Right cardiac atrium (tissue), 5 donors: ENCODE data around the gene ARHGAP11A. TPM values are rescaled to one million over a fixed set of nuclear protein-coding genes. Genes with fewer than 3 reads are reported as not detected.

ENCODE experiments used
- ATAC-seq, 2 donors: fragments of 200-7000 bp; cut with Tn5 transposase; one replicate each; pipeline versions ENCODE4 v1.8.0 to v1.9.1; 2020; ENCODE audit warnings: moderate library complexity in 2 of 2, mild to moderate bottlenecking in 1 of 2
- DNase-seq, 3 donors: peaks; one replicate each; pipeline ENCODE4 v3.0.0-alpha.2; 2020
- H3K27ac ChIP-seq: one replicate; pipeline ENCODE4 v1.5.1; 2013; ENCODE audit warnings: mild to moderate bottlenecking, low read length, control low read depth, moderate library complexity
- H3K27me3 ChIP-seq: one replicate; pipeline ENCODE4 v1.6.1; 2013; ENCODE audit not compliant: control insufficient read depth, insufficient read depth
- H3K4me1 ChIP-seq: one replicate; pipeline ENCODE4 v1.6.1; 2013; ENCODE audit warnings: low read length; ENCODE audit not compliant: control insufficient read depth, insufficient read depth
- H3K4me3 ChIP-seq: one replicate; pipeline ENCODE4 v1.5.1; 2013; ENCODE audit warnings: low read length, control low read depth
- H3K9me3 ChIP-seq: one replicate; pipeline ENCODE4 v1.6.1; 2013; ENCODE audit warnings: low read length; ENCODE audit not compliant: control insufficient read depth
- WGBS: extraction: QIAGEN DNeasy Blood & Tissue Kit; methylation state at CpG from one replicate; pipeline ENCODE4 v1.1.7; 2013; 5-methylcytosine and 5-hydroxymethylcytosine counted together
- intact Hi-C, 4 donors: fragments of 100-400 bp; cut with DNase I; formaldehyde crosslinking; loops; one replicate each; pipeline versions ENCODE4 v1.11.0 to v1.14.0; 2022 to 2023
- polyA plus RNA-seq: library from polyadenylated mRNA; stranded (reverse); fragments of 200-250 nt; gene quantifications from one replicate; pipeline ENCODE4 v1.2.3, GENCODE V29; 2013
- total RNA-seq, 4 donors: library from RNA; stranded (reverse); fragmentation: NEBNext Ultra II Directional; extraction: Animal tissue kit (Norgen Biotek cat#: 25700); gene quantifications; one replicate each; pipeline ENCODE4 v1.2.1, GENCODE V29; 2021
- donor health status: healthy with polysubstance abuse.
- donor health status: DM: no; HTN: yes; CAD: no.
- donor health status: DM: no; HTN: no; CAD: no.
- donor health status: DM: no; HTN: yes; CAD: no; lungs with severe emphysema.
- donor health status: DM: yes; HTN: yes; CAD: no.

Gene ARHGAP11A
- total and polyA plus RNA-seq, 5 donors, result 0.54 to 3.3 (median 2.0) TPM

GRCh38 chr15:32637704-32638103 is 22.4 kb downstream of the ARHGAP11A start:
- no peaks in the 10 kb centered on the region for H3K27me3 ChIP-seq
- 98% methylated on average over 1 of the region's 1 CpG for WGBS
- ATAC-seq, result no peak

GRCh38 chr15:32641517-32642059 is 26.3 kb downstream of the ARHGAP11A start, which contains the start of gene SCG5:
SCG5 (plus strand) TSS chr15:32641710; CDS start chr15:32643593, 1,883 bp downstream.
- ATAC-seq (peak; percentile 43 to 59), DNase-seq (peak in 2 of 3 donors; percentile 40 to 59)
- whole genome bisulfite sequencing, result 7% methylated on average over 22 of the region's 22 CpGs
- H3K9me3 ChIP-seq, result no peaks in the 10 kb centered on the region
- intact Hi-C loops, result no loop called here
- no peaks in the 10 kb centered on the region for H3K27me3 ChIP-seq
- H3K4me3 ChIP-seq, result no peak within 1 kb of the TSS
- no peaks in the 10 kb centered on the region for H3K4me1 ChIP-seq
- no peak within 1 kb of the TSS for H3K27ac ChIP-seq

More at GRCh38 chr15:32637704-32638103, 22.4 kb downstream of the ARHGAP11A start:
- Histone ChIP-seq H3K4me1 (no peaks in the 10 kb centered on the region), H3K27ac (no peak overlapping the region), H3K4me3 (no peak overlapping the region), H3K9me3 (no peaks in the 10 kb centered on the region)
- no peak for DNase-seq
- intact Hi-C loops, result no loop called here

DNA sequence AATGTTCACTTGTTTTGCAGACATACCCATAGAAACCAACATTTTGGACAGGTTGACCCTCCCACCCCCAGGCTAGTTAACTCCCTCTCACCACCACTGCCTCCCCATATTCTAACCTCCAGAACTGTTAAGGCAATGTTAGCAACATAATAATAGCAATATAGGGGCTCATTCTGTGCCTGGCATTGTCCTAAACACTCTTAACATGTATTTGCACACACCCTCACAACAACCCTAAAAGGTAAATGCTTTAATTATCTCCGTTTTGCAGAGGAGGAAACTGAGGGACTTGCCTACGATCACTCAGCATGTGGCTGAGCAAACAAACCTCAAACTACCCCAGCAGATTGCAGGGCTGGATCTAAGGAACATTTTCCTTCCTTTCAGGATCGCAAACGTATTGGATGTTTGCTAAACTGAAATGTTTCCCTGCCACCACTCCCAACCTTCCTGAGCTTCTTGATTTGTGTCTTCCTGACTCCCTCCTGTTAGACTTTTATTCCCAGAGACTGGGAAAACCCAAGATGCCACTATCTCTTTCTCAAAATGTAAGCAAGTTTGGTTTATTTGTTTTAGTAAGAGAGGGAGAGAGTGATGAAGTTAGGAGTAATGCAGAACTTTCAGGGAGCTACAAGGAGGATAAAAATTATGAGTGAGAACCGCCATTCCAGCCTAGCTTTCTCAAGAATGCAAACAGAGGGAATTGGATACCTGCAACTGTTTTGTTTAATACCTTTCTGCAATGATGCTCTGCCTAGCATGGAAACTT is 27.5 kb downstream of the ARHGAP11A start:
- no peaks in the 10 kb centered on the region for H3K27me3 ChIP-seq
- H3K4me3 ChIP-seq, result no peak overlapping the region
- no peaks in the 10 kb centered on the region for H3K9me3 ChIP-seq
- H3K4me1 ChIP-seq, result no peaks in the 10 kb centered on the region
- ATAC-seq, result no peak
- WGBS, result 69% methylated on average over 5 of the region's 5 CpGs
- DNase-seq, result no peak
- no peak overlapping the region for H3K27ac ChIP-seq
- intact Hi-C loops, result no loop called here

GRCh38 chr15:32643907-32644445 is 28.7 kb downstream of the ARHGAP11A start:
- Histone ChIP-seq H3K4me1 (no peaks in the 10 kb centered on the region), H3K9me3 (no peaks in the 10 kb centered on the region), H3K27me3 (no peaks in the 10 kb centered on the region), H3K27ac (no peak overlapping the region), H3K4me3 (no peak overlapping the region)
- intact Hi-C loops, result no loop called here
- no peak for DNase-seq
- 95% methylated on average over 1 of the region's 1 CpG for WGBS
- ATAC-seq, result no peak

GRCh38 chr15:32646291-32646690 is 31.0 kb downstream of the ARHGAP11A start:
- 48% methylated on average over 5 of the region's 5 CpGs for WGBS
- no peaks in the 10 kb centered on the region for H3K9me3 ChIP-seq
- H3K27me3 ChIP-seq, result no peaks in the 10 kb centered on the region
- H3K4me3 ChIP-seq, result no peak overlapping the region
- intact Hi-C loops, result no loop called here
- DNase-seq (no peak), ATAC-seq (no peak)
- no peaks in the 10 kb centered on the region for H3K4me1 ChIP-seq
- H3K27ac ChIP-seq, result no peak overlapping the region

DNA sequence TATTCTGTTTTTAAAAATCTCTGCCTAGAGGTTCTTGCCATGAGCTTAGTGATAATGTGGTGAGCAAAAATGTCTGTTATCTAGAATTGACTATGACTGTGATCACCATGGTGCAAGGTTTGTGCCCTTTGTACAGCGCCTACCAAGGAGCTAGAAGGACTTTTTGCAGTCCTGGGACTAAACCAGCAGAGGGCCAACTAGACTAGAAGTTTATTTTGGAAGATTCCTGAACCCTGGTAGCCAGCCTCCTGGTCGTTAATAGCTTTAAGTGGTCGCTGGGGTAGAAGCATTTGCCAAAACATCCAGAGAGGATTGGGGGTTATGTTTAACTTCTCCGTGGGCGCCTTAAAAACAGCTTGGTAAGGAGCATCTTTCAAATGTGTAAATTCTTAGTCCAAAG is 34.0 kb downstream of the ARHGAP11A start:
- Histone ChIP-seq H3K4me1 (no peaks in the 10 kb centered on the region), H3K9me3 (no peaks in the 10 kb centered on the region), H3K27ac (no peak overlapping the region), H3K4me3 (no peak overlapping the region), H3K27me3 (no peaks in the 10 kb centered on the region)
- intact Hi-C loops, result no loop called here
- 65% methylated on average over 5 of the region's 5 CpGs for WGBS
- no peak for DNase-seq
- ATAC-seq, result no peak

DNA sequence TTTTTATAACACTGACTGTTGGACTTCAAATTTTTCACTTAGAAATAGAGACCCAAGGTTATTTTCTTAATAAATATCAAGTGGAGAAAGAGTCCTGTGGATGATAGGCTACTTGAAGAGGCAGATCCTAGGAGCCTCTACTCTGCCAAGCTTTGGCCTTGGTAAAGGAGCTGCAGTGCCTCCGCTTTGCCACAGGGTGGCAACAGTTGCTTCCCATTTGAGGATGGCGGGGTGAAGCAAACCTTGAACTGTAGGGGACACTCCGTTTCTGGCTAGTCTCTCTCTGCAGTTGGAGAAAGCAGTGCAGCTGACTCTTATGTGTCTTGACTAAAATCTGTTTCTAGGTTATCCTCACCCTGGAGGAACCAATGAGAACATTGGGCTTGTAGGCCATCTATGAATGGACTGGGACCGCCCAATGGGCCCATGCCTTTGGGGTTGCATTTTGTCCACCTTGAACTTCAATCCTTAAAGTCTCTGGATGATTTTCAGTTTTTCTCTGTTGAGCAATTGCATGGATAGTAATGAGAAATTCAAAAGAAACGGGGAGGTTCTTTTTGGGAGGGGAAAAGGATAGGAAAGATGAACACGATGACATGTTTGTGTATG is 36.0 kb downstream of the ARHGAP11A start:
- no peaks in the 10 kb centered on the region for H3K4me1 ChIP-seq
- WGBS, result 40% methylated on average over 6 of the region's 6 CpGs
- ATAC-seq (peak; percentile 39 to 45), DNase-seq (no peak)
- H3K27ac ChIP-seq, result no peak overlapping the region
- H3K4me3 ChIP-seq, result no peak overlapping the region
- no peaks in the 10 kb centered on the region for H3K9me3 ChIP-seq
- no peaks in the 10 kb centered on the region for H3K27me3 ChIP-seq
- intact Hi-C loops, result loop anchor here in 1 of 4 donors (10.0 kb wide), 3 partner anchors 313 to 483 kb away; no protein-coding TSS in a partner anchor

GRCh38 chr15:32652178-32652577 is 36.9 kb downstream of the ARHGAP11A start:
- no peaks in the 10 kb centered on the region for H3K9me3 ChIP-seq
- no peak overlapping the region for H3K4me3 ChIP-seq
- ATAC-seq (no peak), DNase-seq (no peak)
- WGBS, result 79% methylated on average over 3 of the region's 3 CpGs
- no peaks in the 10 kb centered on the region for H3K4me1 ChIP-seq
- intact Hi-C loops, result loop anchor here in 1 of 4 donors (10.0 kb wide), 3 partner anchors 313 to 483 kb away; no protein-coding TSS in a partner anchor
- no peak overlapping the region for H3K27ac ChIP-seq
- no peaks in the 10 kb centered on the region for H3K27me3 ChIP-seq

DNA sequence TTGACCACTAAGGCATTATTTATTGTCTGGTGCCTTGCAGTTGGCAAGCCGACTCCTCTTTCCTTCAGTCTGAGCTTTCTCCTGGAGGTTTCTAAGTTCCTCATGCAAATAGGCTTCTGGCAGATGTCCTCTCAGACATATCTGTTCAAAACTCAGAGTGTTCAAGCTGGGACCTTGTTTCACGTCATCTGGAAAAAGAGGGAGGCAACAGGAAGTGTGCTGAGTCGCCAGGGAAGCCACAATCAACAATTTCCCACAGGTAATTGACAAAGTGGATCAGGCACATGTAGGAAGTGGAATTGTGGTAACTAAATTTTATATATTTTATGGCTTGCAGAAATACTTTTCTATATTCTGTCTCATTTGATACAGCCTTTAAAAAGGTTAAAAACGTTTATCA is 40.8 kb downstream of the ARHGAP11A start:
- 57% methylated on average over 4 of the region's 4 CpGs for WGBS
- Histone ChIP-seq H3K9me3 (no peaks in the 10 kb centered on the region), H3K4me3 (no peak overlapping the region), H3K27me3 (no peaks in the 10 kb centered on the region), H3K4me1 (peaks cover 3% of the 10 kb centered on the region), H3K27ac (no peak overlapping the region)
- intact Hi-C loops, result loop anchor here in 1 of 4 donors (10.0 kb wide), 3 partner anchors 309 to 479 kb away; no protein-coding TSS in a partner anchor
- no peak for DNase-seq
- ATAC-seq, result no peak

GRCh38 chr15:32656496-32656895 is 41.2 kb downstream of the ARHGAP11A start:
- 91% methylated on average over 9 of the region's 9 CpGs for WGBS
- intact Hi-C loops, result loop anchor here in 1 of 4 donors (10.0 kb wide), 3 partner anchors 308 to 478 kb away; no protein-coding TSS in a partner anchor
- Histone ChIP-seq H3K4me1 (peaks cover 3% of the 10 kb centered on the region), H3K4me3 (no peak overlapping the region), H3K27me3 (no peaks in the 10 kb centered on the region), H3K27ac (no peak overlapping the region), H3K9me3 (no peaks in the 10 kb centered on the region)
- ATAC-seq (no peak), DNase-seq (no peak)
